Panc1 (cell line): ENCODE results near the gene G6PC2. TPM values are rescaled to one million over a fixed set of nuclear protein-coding genes. Genes with fewer than 3 reads are reported as not detected.

Experiments used
- ATAC-seq: fragments of 200-7000 bp; cut with Tn5 transposase; 2 replicates; pipeline ENCODE4 v1.9.1; 2020; ENCODE audit warnings: mild to moderate bottlenecking, moderate library complexity
- BruUV-seq: library from RNA; stranded (reverse); fragments of 400-500 nt; replicated peaks from 2 replicates; lab custom pipeline; 2021; lab: Mats Ljungman, UMichigan
- CTCF ChIA-PET: fragments of 300-600 bp; sonication (Branson Sonifier 250); formaldehyde crosslinking; loops from one replicate; lab custom pipeline; 2022; ENCODE audit warnings: antibody characterized with exemption; lab: Charles Lee
- POLR2A ChIA-PET: fragments of 300-600 bp; sonication (Branson Sonifier 250); formaldehyde crosslinking; loops from one replicate; lab custom pipeline; 2022; ENCODE audit warnings: antibody characterized with exemption; lab: Charles Lee
- DNase-seq: peaks from one replicate; pipeline ENCODE4 v3.0.0-alpha.2; 2010; ENCODE audit warnings: low read depth, low spot score
- H3K27ac ChIP-seq: 2 replicates; pipeline ENCODE4 v1.5.1; 2011; ENCODE audit warnings: mild to moderate bottlenecking, low read length, inconsistent platforms
- H3K27me3 ChIP-seq: fragments of 200-500 bp; sonication (Bioruptor generic); 2 replicates; pipeline ENCODE4 v1.6.0; 2014; ENCODE audit warnings: low read length, inconsistent platforms; ENCODE audit not compliant: control insufficient read depth, insufficient read depth
- H3K36me3 ChIP-seq: fragments of 200-500 bp; sonication (Bioruptor generic); 2 replicates; pipeline ENCODE4 v1.5.1; 2014; ENCODE audit warnings: inconsistent platforms, mild to moderate bottlenecking, low read length, moderate library complexity; ENCODE audit not compliant: control insufficient read depth, insufficient read depth
- H3K4me1 ChIP-seq: 2 replicates; pipeline ENCODE4 v1.5.1; 2011; ENCODE audit warnings: inconsistent platforms, mild to moderate bottlenecking, low read length, moderate library complexity; ENCODE audit not compliant: control insufficient read depth, insufficient read depth
- H3K4me3 ChIP-seq, 2 experiments: 2 replicates each; pipeline ENCODE4 v1.5.1; 2011 to 2012; ENCODE audit warnings: low read depth in 2 of 2, low read length in 2 of 2, mild to moderate bottlenecking in 2 of 2, inconsistent platforms in 1 of 2, moderate library complexity in 1 of 2
- H3K9me3 ChIP-seq: fragments of 200-500 bp; sonication (Bioruptor generic); 2 replicates; pipeline ENCODE4 v1.5.1; 2014; ENCODE audit warnings: low read depth, mild to moderate bottlenecking, inconsistent platforms, low read length, moderate library complexity; ENCODE audit not compliant: control insufficient read depth, insufficient read depth
- POLR2AphosphoS5 ChIP-seq: IDR thresholded peaks from 2 replicates; pipeline ENCODE4 v1.6.1; 2012; ENCODE audit warnings: mild to moderate bottlenecking, low read depth, low read length, moderate library complexity
- SIN3A ChIP-seq: IDR thresholded peaks from 2 replicates; pipeline ENCODE4 v1.6.1; 2012; ENCODE audit warnings: low read depth, mild to moderate bottlenecking, low read length, moderate library complexity, borderline replicate concordance; ENCODE audit not compliant: insufficient read depth
- TCF7L2 ChIP-seq: IDR thresholded peaks from 2 replicates; pipeline ENCODE4 v1.6.1; 2011; ENCODE audit warnings: mild to moderate bottlenecking, low read depth, low read length, inconsistent platforms
- in situ Hi-C: cut with HindIII; loops from 2 replicates; pipeline ENCODE4 v1.10.0; 2016; ENCODE audit warnings: low sequenced_read_pairs, low pct_unique_long_range_greater_than_20kb
- intact Hi-C: fragments of 100-400 bp; cut with micrococcal nuclease; formaldehyde crosslinking; loops from one replicate; pipeline ENCODE4 v1.10.0; 2022; ENCODE audit not compliant: unreplicated experiment
- total RNA-seq: library from RNA; stranded (reverse); gene quantifications from one replicate; pipeline ENCODE4 v1.2.1, GENCODE V29; 2021; ENCODE audit not compliant: unreplicated experiment
- TF ChIP-seq, protein P1 (sequence below): fragments of 450-650 bp; IDR thresholded peaks from 2 replicates; pipeline ENCODE4 v1.5.1; 2017; ENCODE audit warnings: mild to moderate bottlenecking
- TF ChIP-seq, protein P2 (sequence below), 2 experiments: IDR thresholded peaks; 2 replicates each; pipeline ENCODE4 v1.6.1; 2011 to 2012; ENCODE audit warnings: low read depth in 2 of 2, control low read depth in 1 of 2, low read length in 1 of 2, mild to moderate bottlenecking in 1 of 2, moderate library complexity in 1 of 2; ENCODE audit not compliant: insufficient read depth in 1 of 2

Gene G6PC2
- total RNA-seq, 1 experiment from 2014 or later: not detected

DNA sequence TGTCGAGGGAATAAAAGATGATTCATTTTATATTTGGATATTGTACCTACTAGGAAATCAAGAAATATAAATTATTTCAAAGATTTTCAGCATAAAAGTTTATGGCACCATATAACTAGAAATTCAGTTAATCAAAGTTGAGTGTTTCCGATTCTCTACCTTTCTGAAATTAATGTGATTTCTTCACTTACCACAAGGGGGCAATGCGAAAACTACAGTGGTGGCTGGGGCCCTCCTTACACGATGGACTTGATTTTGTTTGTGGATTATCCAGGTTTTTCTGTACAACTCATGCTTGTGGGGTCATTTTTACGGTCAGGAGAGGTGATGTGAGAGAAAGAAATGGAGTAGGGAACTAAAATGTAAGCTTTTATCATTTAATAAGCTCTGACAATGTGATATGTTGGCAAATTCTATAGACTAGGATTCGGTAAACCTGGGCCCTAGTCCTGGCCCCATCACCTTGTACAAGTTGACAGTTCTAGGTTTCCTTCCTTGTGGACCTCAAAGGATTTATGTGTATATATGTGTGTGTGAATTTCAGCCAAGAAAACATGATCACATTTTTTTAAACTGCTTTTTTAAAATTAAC lies 47.6 kb downstream of the G6PC2 start:
- ChIA-PET POLR2A (no interaction called here), CTCF (no interaction called here)
- peak; percentile 2 for DNase-seq
- H3K4me3 ChIP-seq: no peak overlapping the region
- in situ Hi-C loops (no loop called here), intact Hi-C loops (no loop called here)
- peaks cover 7% of the 10 kb centered on the region; the same call in 1 of the 2 replicates for H3K27me3 ChIP-seq
- no peaks in the 10 kb centered on the region for H3K9me3 ChIP-seq
- H3K27ac ChIP-seq: no peak overlapping the region
- TF ChIP-seq TCF7L2: no peak
- TF ChIP-seq, protein P1, sequence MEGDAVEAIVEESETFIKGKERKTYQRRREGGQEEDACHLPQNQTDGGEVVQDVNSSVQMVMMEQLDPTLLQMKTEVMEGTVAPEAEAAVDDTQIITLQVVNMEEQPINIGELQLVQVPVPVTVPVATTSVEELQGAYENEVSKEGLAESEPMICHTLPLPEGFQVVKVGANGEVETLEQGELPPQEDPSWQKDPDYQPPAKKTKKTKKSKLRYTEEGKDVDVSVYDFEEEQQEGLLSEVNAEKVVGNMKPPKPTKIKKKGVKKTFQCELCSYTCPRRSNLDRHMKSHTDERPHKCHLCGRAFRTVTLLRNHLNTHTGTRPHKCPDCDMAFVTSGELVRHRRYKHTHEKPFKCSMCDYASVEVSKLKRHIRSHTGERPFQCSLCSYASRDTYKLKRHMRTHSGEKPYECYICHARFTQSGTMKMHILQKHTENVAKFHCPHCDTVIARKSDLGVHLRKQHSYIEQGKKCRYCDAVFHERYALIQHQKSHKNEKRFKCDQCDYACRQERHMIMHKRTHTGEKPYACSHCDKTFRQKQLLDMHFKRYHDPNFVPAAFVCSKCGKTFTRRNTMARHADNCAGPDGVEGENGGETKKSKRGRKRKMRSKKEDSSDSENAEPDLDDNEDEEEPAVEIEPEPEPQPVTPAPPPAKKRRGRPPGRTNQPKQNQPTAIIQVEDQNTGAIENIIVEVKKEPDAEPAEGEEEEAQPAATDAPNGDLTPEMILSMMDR: peak; percentile 82
- H3K4me1 ChIP-seq: no peaks in the 10 kb centered on the region
- no TSS peak for BruUV-seq
- H3K36me3 ChIP-seq: no peaks in the 10 kb centered on the region
- peak; percentile 79 for ATAC-seq

DNA sequence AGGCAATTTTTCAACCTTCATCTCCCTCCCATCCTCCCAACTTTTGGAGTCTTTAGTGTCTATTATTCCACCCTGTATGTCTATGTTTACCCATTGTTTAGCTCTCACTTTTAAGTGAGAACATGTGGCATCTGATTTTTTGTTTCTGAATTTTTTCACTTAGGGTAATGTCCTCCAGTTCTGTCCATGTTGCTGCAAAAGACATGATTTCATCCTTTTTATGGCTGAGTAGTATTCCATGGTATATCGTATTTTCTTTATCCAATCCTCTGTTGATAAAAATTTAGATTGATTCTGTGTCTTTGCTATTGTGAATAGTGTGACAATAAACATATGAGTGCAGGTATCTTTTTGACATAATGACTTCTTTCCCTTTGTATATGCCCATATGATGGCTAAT lies 48.2 kb downstream of the G6PC2 start:
- ATAC-seq (no peak), DNase-seq (no peak)
- in situ Hi-C loops (no loop called here), intact Hi-C loops (no loop called here)
- Histone ChIP-seq H3K27me3 (peaks cover 7% of the 10 kb centered on the region; the same call in 1 of the 2 replicates), H3K36me3 (no peaks in the 10 kb centered on the region), H3K27ac (no peak overlapping the region), H3K9me3 (no peaks in the 10 kb centered on the region), H3K4me1 (no peaks in the 10 kb centered on the region), H3K4me3 (no peak overlapping the region)
- TF ChIP-seq POLR2AphosphoS5: no peak
- no peak for TF ChIP-seq TCF7L2
- no peak for TF ChIP-seq SIN3A
- TF ChIP-seq, protein P2, sequence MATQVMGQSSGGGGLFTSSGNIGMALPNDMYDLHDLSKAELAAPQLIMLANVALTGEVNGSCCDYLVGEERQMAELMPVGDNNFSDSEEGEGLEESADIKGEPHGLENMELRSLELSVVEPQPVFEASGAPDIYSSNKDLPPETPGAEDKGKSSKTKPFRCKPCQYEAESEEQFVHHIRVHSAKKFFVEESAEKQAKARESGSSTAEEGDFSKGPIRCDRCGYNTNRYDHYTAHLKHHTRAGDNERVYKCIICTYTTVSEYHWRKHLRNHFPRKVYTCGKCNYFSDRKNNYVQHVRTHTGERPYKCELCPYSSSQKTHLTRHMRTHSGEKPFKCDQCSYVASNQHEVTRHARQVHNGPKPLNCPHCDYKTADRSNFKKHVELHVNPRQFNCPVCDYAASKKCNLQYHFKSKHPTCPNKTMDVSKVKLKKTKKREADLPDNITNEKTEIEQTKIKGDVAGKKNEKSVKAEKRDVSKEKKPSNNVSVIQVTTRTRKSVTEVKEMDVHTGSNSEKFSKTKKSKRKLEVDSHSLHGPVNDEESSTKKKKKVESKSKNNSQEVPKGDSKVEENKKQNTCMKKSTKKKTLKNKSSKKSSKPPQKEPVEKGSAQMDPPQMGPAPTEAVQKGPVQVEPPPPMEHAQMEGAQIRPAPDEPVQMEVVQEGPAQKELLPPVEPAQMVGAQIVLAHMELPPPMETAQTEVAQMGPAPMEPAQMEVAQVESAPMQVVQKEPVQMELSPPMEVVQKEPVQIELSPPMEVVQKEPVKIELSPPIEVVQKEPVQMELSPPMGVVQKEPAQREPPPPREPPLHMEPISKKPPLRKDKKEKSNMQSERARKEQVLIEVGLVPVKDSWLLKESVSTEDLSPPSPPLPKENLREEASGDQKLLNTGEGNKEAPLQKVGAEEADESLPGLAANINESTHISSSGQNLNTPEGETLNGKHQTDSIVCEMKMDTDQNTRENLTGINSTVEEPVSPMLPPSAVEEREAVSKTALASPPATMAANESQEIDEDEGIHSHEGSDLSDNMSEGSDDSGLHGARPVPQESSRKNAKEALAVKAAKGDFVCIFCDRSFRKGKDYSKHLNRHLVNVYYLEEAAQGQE (IDR thresholded peaks at IDR 0.05; ENCODE audit: insufficient read depth in 1 of 2, low read depth in 2 of 2, low read length in 1 of 2): no peak
- CTCF ChIA-PET: no interaction called here
- no TSS peak for BruUV-seq
- POLR2A ChIA-PET: no interaction called here

DNA sequence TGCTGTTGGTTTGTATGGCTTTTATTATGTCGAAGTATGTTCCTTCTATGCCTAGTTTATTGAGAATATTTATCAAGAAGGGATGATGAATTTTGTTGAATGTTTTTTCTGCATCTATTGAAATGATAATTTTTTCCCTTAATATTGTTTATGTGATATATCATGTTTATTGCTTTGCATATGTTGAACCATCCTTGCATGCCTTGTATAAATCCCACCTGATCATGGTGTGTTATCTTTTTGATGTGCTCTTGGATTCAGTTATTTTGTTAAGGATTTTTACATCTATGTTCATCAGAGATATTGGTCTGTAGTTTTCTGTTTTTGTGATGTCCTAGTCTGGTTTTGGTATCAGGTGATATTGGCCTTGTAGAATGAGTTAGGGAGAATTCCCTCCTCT lies 50.8 kb downstream of the G6PC2 start:
- Histone ChIP-seq H3K4me3 (no peak overlapping the region), H3K4me1 (no peaks in the 10 kb centered on the region), H3K27me3 (no peaks in the 10 kb centered on the region; the same call in 1 of the 2 replicates), H3K36me3 (no peaks in the 10 kb centered on the region), H3K27ac (no peak overlapping the region), H3K9me3 (no peaks in the 10 kb centered on the region)
- CTCF ChIA-PET: no interaction called here
- TF ChIP-seq TCF7L2 (no peak), POLR2AphosphoS5 (no peak), SIN3A (no peak)
- in situ Hi-C loops (no loop called here), intact Hi-C loops (no loop called here)
- no peak for ATAC-seq
- POLR2A ChIA-PET: no interaction called here
- DNase-seq: no peak
- BruUV-seq: no TSS peak
